ENCODE results near the gene SIRT7. TPM values are rescaled to one million over a fixed set of nuclear protein-coding genes. Genes with fewer than 3 reads are reported as not detected.

SIRT7 gene
- total RNA-seq, 4 donors from 2014 or later, result 15.4 to 25.7 (median 20.2) TPM

DNA sequence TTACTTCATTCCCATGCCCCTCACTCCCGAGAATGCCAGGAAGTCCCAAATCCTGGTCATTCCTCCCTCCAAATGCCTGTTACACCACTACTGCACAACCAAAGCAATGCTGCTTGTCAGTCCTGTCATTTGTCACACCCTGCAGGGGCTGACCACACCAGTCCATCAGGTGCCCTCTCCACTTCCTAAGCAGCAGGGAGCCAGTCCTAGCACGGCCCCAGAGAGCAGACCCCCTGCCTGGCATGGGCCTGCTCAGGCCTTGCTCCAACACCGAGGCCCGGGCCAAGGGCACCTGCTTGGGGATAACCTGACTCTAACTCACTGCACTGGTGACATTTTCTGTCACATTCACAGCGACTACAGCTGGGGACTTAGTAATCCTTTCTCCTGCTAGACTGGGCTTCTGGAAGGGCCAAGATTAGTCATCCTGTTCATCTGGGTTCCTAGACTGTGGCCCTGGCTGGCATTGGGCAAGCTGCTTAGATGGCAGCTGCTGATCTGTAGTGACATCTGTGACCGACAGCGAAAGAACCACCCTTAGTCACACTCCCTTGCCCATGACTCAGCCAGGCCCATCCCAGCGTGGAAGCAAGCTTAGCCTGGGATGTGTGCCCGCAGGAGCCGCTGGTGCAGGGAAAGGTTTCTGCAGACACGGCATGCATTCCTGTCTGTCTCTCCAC, 32.0 kb downstream of the SIRT7 start:
- ATAC-seq (ENCODE audit: low FRiP score) (no peak), DNase-seq (ENCODE audit: low spot score) (no peak)
- TF ChIP-seq CTCF (IDR thresholded peaks at IDR 0.05), result no peak

- ATAC-seq (ENCODE audit: low FRiP score), result no peak
- TF ChIP-seq CTCF (IDR thresholded peaks at IDR 0.05), result no peak
- no peak for DNase-seq (ENCODE audit: low spot score)
Observed at GRCh38 chr17:81885454-81885853, 32.5 kb downstream of the SIRT7 start.

GRCh38 chr17:81884968-81885367, 33.0 kb downstream of the SIRT7 start:
- ATAC-seq (ENCODE audit: low FRiP score) (no peak), DNase-seq (ENCODE audit: low spot score) (no peak)
- TF ChIP-seq CTCF (IDR thresholded peaks at IDR 0.05), result no peak

GRCh38 chr17:81884520-81884919, 33.5 kb downstream of the SIRT7 start:
- no peak for TF ChIP-seq CTCF (IDR thresholded peaks at IDR 0.05)
- no peak for DNase-seq (ENCODE audit: low spot score)
- no peak for ATAC-seq (ENCODE audit: low FRiP score)

GRCh38 chr17:81879121-81879520, 38.9 kb downstream of the SIRT7 start:
- no peak for TF ChIP-seq CTCF (IDR thresholded peaks at IDR 0.05)
- no peak for ATAC-seq (ENCODE audit: low FRiP score)

DNA sequence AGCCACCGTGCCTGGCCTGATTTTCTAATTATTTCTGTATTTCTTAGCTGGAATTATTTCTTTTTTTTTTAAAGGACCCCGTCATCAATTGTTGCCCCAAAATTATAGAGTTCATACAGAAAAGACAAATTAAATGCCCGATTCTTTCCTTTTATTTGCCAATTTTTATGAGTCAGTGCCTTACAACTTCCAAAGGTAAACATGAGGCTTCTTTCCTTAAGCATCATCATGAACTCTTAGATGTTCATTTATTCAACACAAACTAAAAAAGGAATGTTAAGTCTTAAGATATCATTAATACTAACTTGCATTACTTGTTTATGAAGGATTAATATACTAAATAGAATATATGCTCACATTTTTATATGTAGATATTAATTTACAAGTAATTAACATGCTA, 39.7 kb downstream of the SIRT7 start:
- no peak for ATAC-seq (ENCODE audit: low FRiP score)
- TF ChIP-seq CTCF (IDR thresholded peaks at IDR 0.05), result no peak
- no peak for DNase-seq (ENCODE audit: low spot score)

More at GRCh38 chr17:81879121-81879520, 38.9 kb downstream of the SIRT7 start:
- DNase-seq (ENCODE audit: low spot score), result no peak

DNA sequence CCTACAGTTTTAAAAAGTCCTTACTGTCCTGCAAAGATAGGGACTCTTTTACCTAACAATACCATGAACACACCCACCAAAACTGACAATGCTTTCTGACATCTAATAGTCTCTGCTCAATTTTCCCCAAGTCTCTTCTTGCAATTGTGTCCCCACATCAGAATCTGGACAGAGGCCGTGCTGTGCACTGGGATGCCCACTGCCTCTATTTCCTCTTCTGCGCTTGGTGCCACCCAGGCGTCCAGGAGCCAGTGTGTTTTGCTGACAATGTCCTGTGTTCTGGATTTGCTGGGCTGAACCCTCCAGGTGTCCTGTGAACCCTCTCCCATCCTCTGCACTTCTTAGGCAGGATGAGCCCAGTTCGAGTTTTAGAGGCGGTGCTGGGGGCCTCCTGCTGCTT, 40.4 kb downstream of the SIRT7 start:
- ATAC-seq (ENCODE audit: low FRiP score) (no peak), DNase-seq (ENCODE audit: low spot score) (no peak)
- TF ChIP-seq CTCF (IDR thresholded peaks at IDR 0.05), result no peak
